ENCODE measurements around the gene ADIPOR2.
A peak's percentile ranks its signal among the peaks of the same experiment; 100 is the strongest.

Gene ADIPOR2

DNA sequence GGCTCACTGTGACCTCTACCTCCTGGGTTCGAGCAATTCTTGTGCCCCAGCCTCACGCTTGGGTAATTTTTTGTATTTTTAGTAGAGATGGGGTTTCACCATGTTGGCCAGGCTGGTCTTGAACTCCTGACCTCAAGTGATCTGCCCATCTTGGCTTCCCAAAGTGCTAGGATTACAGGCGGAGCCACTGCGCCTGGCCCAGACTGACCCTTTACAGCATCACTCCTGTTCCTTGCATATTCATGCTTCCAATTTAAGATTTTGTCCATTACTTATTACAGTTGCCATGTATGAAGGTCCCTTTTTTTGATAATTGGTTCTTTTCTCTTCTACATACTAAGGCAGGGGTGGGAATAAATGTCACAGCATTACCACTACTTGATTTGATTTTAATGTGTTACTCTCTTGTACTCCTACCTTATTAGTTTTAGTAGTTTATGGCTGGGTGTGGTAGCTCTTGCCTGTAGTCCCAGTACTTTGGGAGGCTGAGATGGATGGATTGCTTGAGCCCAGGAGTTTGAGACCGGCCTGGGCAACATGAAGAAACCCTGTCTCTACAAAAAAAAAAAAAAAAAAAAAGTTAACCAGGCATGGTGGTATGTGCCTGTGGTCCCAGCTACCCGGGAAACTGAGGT lies 46.9 kb downstream of the ADIPOR2 start:
- DNase-seq, result no peak

DNA sequence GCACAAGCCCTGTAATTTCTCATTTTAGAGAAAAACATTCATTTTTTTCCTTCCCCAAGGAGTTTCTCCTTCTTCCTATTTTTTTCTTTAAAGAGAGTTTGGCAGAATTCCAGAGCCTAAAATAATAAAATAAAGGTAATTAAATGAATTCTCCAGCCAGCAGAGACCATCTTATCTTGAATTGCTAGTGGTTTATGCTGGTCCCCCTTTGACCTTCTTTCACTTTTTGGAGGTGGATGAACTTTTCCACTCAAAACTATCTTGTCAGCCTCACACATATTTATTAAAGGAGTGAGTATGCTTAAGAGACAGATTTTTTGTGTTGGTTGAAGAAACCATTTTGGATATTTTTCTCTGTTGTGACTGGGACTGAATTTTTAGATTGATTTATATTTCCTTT lies 47.6 kb downstream of the ADIPOR2 start:
- no peak for DNase-seq

DNA sequence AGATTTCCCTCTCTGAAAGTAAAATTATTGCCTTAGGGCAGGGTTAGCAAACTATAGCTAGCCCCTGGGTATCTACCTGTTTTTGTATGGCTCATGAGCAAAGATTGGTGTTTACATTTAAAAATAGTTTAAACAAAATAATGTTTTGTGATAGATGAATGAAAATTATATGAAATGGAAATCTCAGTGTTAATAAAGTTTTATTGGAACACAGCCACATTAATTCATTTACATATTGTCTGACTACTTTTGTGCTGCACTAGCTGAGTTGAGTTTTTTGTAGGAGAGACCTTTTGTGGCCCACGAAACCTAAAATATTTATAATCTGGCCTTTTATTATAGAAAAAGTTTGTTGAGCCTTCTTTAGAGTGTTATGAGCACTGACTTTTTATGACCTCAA lies 48.5 kb downstream of the ADIPOR2 start:
- no peak for DNase-seq

DNA sequence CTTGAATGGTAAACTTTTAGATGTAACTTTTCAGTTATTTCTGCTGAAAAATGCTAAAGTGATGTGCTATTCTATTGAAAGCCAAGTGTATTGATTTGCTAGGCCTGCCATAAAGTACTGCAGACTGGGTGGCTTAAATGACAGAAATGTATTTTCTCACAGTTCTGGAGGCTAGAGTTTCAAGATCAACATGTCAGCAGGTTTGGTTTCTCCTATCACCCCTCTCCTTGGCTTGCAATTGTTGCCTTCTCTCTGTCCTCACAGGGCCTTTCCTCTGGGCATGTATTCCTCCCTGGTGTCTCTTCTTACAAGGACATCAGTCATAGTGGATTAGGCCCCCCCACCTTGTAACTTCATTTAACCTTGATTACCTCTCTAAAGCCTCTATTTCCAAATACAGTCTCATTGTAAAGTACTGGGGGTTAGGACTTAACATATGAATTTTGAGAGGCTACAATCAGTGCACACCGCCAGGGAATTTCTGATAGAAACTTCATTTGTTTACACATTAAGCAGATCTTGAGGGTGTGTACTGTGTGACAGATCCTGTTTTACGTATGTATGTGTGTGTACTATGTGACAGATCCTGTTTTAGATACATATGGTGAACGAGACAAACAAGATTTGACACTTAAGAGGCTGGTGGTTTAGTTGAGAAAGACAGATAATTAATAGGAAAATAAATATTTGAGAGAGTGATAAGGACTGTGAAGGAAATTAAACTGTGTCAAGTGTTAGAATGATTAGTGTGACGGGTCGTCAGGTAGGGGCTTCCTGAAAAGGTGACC lies 49.5 kb downstream of the ADIPOR2 start:
- no peak for DNase-seq

DNA sequence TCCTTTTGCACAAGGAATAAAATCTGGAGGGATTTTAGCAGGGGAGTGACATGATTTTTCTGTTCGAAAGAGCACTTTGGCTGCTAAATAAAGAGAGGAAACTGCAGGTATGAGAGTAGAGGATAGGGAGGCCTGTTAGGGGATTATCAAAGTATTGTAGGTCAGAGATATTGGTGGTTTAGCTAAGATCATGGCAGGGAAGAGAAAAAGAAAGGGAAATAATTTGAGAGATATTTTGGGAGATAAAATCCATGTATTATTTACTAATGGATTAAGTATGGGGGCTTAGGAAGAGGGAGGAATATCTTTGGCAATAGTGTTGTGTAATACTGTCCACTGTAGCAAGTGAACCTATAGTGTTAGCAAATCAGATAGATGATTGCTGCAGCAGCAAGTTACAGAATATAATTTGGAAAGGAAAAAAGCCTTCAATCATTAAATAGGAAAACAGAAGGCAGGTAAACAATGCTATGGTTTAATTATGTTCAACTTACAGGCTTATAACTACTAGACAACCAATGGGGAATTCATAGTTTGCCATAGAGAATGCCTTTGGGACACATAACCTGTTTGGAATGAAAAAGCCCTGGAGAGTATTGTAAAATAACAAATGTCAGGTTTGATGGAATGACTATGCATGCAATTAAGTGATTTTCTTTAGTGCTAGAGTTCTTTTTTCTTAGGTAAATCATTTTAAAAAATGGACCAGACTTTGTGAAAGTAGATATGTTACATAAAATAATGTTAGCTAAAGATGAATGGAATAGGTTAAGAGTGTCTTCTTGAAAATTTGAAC lies 50.5 kb downstream of the ADIPOR2 start:
- DNase-seq, result no peak

DNA sequence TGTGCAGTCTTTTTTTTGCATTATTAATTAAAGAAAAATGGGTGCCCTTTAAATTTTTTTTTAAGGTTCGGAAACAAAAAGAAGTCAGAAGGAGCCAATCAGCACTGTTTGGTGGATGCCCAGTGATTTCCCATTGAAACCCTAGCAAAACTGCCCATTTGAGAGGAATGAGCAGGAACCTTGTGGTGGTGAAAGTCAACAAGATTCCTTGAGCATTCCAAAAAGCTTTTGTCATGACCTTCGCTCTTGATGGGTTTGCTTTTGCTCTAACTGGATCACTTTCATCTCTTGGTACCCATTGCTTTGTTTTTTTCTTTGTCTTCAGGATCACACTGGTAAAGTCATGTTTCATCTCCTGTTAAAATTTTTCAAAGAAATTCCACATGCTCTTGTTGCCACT lies 54.1 kb downstream of the ADIPOR2 start:
- no peak for DNase-seq

DNA sequence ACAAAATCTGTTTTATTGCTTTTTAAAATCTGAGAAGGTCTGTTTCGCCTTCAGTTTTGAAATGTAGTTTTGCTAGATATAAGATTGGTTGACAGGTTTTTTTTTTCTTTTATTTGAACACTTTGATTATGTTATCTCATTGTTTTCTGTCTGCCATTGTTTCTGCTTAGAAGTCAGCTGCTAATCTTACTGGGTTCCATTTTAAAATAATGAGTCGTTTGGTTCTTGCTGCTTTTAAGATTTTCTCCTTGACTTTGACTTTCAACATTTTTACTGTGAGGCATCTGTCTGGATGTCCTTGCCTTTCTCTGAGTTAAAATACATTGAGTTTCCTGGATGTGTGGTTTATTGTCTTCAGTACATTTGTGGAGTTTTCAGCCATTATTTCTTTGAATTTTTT lies 56.7 kb downstream of the ADIPOR2 start:
- no peak for DNase-seq

DNA sequence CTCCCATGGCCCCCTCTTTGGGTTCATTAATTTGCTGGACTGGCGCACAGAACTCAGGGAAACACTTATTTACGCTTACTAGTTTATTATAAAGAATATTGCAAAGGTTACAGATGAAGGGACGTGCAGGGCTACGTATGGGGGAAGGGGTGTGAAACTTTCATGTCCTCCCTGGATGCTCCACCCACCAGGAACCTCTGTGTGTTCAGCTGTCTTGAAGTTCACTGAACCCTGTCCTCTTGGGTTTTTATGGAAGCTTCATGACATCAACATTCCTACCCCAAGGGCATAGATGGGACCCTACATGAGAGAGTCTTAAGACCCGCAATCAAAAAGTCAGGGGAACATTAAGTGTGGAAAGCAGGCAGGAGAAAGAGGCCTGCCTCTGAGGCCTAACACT lies 58.1 kb downstream of the ADIPOR2 start:
- DNase-seq, result no peak

DNA sequence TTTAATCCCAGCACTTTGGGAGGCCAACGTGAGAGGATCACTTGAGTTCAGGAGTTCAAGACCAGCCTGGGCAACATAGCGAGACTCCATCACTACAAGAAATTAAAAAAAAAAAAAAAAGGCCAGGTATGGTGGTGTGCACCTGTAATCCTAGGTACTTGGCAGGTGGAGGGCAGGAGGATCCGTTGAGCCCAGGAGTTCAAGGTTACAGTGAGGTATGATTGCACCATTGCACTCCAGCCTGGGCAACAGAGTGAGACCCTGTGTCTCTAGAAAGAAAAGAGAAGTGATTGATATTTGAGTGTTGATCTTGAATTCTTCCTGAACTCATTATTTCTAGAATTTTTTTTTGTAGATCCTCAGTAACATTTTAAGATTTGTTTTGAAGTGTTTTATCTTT lies 59.4 kb downstream of the ADIPOR2 start:
- no peak for DNase-seq

DNA sequence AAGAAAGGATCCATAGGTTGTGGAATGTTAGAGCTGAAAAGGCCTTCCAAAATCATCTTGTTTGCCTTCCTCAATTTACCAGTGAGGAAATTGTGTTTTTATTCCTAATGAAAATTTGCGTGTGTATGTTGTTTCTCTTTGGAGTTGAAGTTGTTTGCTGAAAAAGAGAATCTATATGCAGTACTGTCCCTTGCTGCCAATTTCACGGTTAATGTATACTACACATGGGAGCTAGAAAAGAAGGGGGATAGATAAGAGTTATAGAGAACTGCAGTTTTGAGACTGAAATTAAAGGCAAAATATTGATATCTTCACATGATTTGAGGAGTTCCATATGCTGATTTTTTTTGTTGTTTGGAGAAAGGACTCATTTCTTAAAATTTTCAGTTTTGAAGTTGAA lies 67.5 kb downstream of the ADIPOR2 start:
- DNase-seq, result no peak

DNA sequence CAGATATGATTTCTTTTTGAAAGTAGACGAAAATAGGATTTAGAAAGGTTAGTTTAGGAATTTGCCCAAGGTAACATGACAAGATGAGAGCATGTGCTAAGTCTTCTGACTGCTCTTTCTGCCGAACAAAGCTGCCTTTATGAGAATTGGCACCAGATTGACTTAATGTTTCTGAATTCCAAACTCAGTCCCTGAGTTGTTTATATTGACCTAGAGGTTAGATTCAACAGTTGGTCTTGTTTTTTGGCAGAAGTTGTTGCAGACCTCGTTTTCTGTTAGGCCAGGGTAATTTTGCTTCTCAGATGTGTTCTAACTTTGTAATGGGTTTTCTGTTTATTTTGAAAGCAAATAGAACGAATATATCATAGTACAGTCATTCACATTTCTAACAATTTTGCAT lies 68.0 kb downstream of the ADIPOR2 start:
- DNase-seq, result no peak

DNA sequence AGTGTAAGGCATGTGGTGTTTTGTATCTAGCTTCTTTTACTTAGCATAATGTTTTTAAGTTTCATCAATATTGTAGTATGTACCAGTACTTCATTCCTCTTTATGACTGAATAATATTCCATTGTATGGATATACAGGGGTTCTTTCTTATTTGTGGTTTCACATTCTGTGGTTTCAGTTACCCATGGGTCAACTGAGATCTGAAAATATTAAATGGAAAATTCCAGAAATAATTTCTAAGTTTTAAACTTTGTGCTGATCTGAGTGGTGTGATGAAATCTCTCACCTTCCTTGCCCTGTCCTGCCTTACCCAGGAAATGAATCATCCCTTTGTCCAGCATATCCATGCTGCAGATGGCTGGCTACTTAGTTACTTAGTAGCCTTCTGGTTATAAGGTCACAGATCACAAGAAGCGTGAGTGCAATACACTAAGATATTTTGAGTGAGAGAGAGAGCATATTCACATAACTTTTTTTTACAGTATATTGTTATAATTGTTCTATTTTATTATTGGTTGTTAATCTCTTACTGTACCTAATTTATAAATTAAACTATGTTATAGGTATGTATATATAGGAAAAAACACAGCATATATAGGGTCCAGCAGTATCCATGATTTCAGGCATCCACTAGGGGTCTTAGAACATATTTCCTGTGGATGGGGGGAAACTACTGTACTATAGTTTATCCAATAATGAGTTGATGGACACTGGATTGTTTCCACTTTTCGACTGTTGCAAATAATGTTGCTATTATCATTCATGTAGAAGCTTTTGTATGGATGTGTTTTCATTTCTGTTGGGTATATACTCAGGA lies 69.9 kb downstream of the ADIPOR2 start:
- peak in 1 of 2 donors; percentile 2 for DNase-seq

DNA sequence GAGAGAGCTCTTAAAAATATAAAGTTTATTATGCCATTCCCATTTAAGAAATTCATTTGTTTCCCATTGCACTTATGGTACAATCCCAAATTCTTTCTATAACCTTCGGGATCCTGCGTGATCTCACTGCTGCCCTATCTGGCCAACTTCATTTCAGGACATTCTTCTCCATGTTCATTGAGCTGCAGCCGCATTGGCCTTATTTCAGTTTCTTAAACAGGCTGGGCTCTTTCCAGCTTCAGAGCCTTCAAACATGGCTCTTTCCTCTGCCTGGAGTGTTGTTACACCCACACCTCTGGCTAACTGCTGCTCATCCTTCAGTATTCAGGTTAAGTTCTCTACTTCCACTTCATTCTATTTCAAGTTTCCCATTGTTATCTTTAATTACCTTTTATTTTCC lies 71.0 kb downstream of the ADIPOR2 start:
- DNase-seq, result no peak

DNA sequence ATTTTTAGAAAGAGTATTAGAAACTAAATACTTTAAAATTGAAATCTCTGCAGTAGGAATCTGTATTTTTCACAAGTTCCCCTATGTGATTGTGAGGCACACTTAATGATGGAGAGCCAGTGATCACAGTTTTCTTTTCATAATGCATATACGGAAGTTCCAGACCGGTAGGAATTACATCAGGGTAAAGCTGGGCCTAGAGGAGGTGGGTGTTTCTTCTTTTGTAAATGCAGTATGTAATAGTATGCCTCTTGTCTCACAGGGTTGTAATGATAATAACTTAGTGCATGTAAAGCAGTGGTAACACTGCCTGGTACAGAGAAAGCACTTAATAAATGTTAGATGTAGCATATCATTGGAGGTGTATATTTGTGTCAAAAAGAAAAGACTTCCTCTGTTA lies 72.3 kb downstream of the ADIPOR2 start:
- DNase-seq, result peak; percentile 72 to 77

DNA sequence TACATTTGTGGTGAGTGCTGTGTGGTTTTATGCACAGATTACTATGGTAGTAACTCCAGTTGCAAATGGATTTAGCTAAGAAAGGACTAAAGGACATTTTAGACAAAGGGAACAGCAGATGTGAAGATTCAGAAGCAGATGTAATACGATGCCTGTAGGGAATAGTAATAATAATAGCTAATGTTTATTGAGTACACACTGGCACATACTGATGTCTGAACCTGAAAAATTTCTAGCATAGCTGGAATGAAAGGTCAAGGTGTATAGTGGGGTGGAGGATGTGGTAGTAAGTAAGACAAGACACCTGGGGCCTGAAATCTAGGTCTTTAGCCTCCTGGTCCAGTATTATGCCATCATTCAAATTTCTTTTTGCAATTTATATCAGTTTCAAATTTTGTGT lies 75.2 kb downstream of the ADIPOR2 start:
- no peak for DNase-seq

DNA sequence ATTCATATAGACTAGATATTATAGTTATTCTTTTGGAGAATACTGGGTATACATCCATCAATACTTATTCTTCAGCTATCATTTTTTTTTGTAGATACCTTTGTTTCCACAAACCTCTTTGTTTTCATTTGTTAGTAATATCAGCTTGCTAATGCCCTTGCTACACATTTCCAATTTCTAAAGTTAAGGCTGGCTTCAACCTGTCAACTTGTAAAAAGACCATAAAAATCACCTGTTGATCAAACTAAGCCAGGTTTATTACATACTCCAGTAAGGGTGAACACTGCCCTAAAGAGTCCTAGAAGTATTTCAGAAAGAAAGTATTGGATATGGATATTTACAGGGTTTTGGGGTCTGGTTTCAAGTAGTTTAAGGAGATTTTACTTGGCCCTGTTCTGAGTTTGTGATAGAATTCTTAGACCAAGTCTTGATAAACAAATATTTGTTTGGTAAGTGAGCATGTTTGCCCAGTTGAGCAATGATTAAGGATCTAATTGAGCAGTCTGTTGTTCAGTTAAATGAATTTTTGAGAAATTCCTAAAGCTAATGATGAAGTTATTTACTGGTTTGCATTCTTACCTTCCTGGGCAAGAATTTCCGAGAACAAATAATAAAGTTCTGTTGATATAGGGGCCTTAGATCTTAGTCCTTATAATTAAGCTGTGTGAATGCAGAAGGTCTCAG lies 76.7 kb downstream of the ADIPOR2 start:
- DNase-seq, result no peak

DNA sequence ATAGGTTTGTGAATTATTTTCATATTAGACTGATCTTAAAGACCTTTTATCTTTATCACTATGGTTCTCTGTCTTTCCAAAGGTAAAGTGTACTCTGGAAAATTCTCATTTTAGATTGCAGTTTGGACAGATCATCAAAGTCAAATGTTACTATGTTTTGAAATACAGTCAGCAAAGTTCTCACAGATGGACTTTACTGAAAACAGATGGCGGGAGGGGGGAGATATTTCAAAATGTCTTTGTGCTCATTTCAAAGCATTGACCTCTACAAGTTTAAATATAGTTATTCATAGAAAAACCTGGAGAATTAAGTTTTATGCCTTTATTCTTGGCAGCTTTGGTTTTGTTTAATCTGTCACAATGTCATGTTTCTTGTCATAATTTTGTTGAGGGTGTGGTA lies 77.7 kb downstream of the ADIPOR2 start:
- no peak for DNase-seq

DNA sequence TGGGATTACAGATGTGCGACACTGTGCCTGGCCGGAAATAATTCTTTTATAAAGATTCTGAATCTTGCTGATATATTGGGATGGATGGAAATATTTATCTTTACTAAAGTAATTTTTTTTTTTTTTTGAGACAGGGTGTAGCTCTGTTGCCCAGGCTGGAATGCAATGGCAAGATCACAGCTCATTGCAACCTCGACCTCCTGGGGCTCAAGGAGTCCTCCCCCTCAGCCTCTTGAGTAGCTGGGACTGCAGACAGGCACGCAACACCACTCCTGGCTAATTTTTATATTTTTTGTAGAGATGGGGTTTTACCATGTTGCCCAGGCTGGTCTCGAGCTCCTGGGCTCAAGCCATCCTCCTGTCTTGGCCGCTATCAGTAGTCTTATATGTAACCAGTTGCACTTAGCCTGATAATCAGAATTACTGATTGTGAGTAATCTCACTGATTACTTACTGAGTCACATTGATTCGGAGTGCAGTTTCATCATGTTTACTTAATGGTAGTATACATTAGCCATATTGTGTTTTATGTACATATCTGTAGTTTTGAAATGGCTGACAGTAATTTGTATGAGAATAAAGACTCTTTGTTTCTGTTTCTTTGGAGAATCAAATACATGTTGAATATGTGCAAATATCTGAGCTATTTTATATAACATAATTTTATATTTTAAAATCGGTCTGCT lies 79.1 kb downstream of the ADIPOR2 start:
- DNase-seq, result no peak

DNA sequence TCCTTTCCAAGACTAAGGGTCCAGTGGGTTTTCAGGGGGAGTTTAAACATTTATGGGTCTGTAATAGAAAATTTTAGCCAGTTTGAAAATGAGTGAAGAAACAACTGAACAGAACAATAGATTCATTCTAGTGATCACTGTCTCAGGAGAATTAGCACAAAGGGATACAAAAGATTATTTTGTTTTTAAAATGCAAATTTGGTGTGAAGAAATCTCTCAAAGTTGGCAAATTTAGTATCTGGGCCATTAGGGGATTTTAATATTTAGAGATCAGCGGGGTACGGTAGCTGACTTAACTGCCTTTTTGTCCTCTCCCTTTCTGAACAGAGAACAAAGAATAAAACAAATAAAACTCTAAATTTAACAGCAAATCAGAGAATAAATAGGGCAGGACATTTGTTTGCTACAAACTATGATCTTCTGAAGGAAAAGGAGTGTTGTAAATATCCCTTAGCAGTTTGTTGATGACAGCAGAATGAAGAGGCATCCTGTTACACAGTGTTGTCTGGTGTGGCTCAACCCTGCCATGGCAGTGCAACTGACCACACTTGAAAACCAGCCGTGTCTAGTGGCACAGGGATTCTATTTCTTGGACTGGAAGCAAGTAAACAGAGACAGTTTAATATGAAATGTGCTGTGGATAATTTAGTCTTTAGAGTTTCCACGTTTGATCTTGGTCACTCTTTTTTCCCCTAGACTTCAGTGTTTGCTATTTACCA lies 83.2 kb downstream of the ADIPOR2 start:
- DNase-seq, result no peak

DNA sequence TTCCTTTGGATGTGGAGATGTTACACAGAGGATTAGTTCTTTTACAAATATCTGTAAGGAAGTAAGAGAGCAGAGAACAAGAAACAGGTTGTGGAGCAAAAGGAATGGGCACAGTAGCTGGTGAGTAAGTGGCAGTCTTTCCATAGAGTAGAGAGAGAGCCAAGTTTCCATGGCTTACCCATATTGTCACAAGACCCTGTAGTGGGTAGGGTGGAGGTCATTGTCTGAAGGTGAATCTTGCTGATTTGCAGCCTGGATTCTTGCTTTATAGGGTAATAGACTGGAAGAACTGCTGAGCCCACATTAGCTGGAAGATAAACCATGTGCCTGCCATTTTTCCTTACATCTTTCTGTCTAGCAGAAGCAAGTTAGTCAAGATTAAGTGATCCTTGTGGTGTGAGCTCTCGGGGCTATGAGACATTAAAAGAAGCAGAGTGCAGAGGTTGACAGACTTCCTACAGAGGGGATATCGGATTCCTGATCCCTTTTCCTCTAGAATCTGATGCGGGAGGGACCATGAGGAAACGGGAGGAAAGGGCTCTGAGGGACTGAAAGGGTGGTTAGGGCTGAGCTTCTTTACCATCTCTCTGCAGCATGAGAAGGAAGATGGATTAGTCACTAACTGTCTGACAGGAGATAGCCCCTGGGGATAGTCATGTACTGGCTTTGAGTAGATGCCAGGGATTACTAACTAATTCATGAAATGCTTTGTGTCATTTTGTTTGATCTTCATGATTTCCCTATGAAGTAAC lies 85.5 kb downstream of the ADIPOR2 start:
- no peak for DNase-seq
